ENCODE measurements around the gene RIT2.

Gene RIT2

GRCh38 chr18:43054815-43055519 is 60.5 kb downstream of the RIT2 start:
- no peak overlapping the region for H3K4me3 ChIP-seq (replicated peaks; ENCODE audit: low read depth, low read length)
- no peak for DNase-seq (ENCODE audit: low read depth)
- TF ChIP-seq CTCF (IDR thresholded peaks at IDR 0.05; ENCODE audit: low read length, missing control alignments): no peak

GRCh38 chr18:43049021-43049420 is 66.5 kb downstream of the RIT2 start:
- DNase-seq (ENCODE audit: low read depth): peak; percentile 93
- TF ChIP-seq CTCF (IDR thresholded peaks at IDR 0.05; ENCODE audit: low read length, missing control alignments): no peak
- H3K4me3 ChIP-seq (replicated peaks; ENCODE audit: low read depth, low read length): no peak overlapping the region

GRCh38 chr18:43046322-43046721 is 69.2 kb downstream of the RIT2 start:
- no peak overlapping the region for H3K4me3 ChIP-seq (replicated peaks; ENCODE audit: low read depth, low read length)
- no peak for DNase-seq (ENCODE audit: low read depth)
- TF ChIP-seq CTCF (IDR thresholded peaks at IDR 0.05; ENCODE audit: low read length, missing control alignments): no peak

- no peak for DNase-seq (ENCODE audit: low read depth)
- H3K4me3 ChIP-seq (replicated peaks; ENCODE audit: low read depth, low read length): no peak overlapping the region
- TF ChIP-seq CTCF (IDR thresholded peaks at IDR 0.05; ENCODE audit: low read length, missing control alignments): no peak
Measured at GRCh38 chr18:43043626-43044025, 71.9 kb downstream of the RIT2 start.

- no peak overlapping the region for H3K4me3 ChIP-seq (replicated peaks; ENCODE audit: low read depth, low read length)
- no peak for DNase-seq (ENCODE audit: low read depth)
- no peak for TF ChIP-seq CTCF (IDR thresholded peaks at IDR 0.05; ENCODE audit: low read length, missing control alignments)
Measured at GRCh38 chr18:43040281-43040680, 75.2 kb downstream of the RIT2 start.

GRCh38 chr18:43034683-43035500 is 80.6 kb downstream of the RIT2 start:
- H3K4me3 ChIP-seq (replicated peaks; ENCODE audit: low read depth, low read length): no peak overlapping the region
- no peak for DNase-seq (ENCODE audit: low read depth)
- TF ChIP-seq CTCF (IDR thresholded peaks at IDR 0.05; ENCODE audit: low read length, missing control alignments): no peak

All from fibroblast of pulmonary artery (primary cell).